Liver (tissue), 3 donors: ENCODE results near the gene TMEM232.

ENCODE experiments used
- CTCF ChIP-seq: fragments of 150-350 bp; IDR thresholded peaks from 2 replicates; pipeline ENCODE4 v1.5.1; 2017; ENCODE audit warnings: improper control_type of control experiment, low read depth, low read length; ENCODE audit not compliant: missing input control
- EGR1 ChIP-seq, 2 donors: IDR thresholded peaks; 2 replicates each; pipeline ENCODE4 v1.6.1; 2016 to 2018; ENCODE audit warnings: antibody characterized with exemption in 2 of 2, low read depth in 2 of 2
- GABPA ChIP-seq, 2 donors: IDR thresholded peaks in 1 of 2; conservative IDR thresholded peaks in 1 of 2; 2 replicates each; pipeline ENCODE4 v1.6.1; 2016; ENCODE audit warnings: antibody characterized with exemption in 2 of 2, mild to moderate bottlenecking in 1 of 2, moderate library complexity in 1 of 2
- JUND ChIP-seq, 2 donors: IDR thresholded peaks; 2 replicates each; pipeline ENCODE4 v1.6.1; 2016; ENCODE audit warnings: antibody characterized with exemption in 2 of 2
- NR2F2 ChIP-seq: IDR thresholded peaks from 2 replicates; pipeline ENCODE4 v1.6.1; 2016; ENCODE audit warnings: antibody characterized with exemption
- RAD21 ChIP-seq, 2 donors: IDR thresholded peaks; 2 replicates each; pipeline ENCODE4 v1.6.1; 2016; ENCODE audit warnings: antibody characterized with exemption in 2 of 2, mild to moderate bottlenecking in 2 of 2
- TAF1 ChIP-seq: conservative IDR thresholded peaks from 2 replicates; pipeline ENCODE4 v1.6.1; 2016; ENCODE audit warnings: antibody characterized with exemption, mild to moderate bottlenecking
- YY1 ChIP-seq: IDR thresholded peaks from 2 replicates; pipeline ENCODE4 v1.6.1; 2016; ENCODE audit warnings: antibody characterized with exemption, mild to moderate bottlenecking
- ZBTB33 ChIP-seq: IDR thresholded peaks from 2 replicates; pipeline ENCODE4 v1.6.1; 2016; ENCODE audit warnings: antibody characterized with exemption
- TF ChIP-seq, protein P1 (sequence below): IDR thresholded peaks from 2 replicates; pipeline ENCODE4 v1.6.1; 2016; ENCODE audit warnings: antibody characterized with exemption
- TF ChIP-seq, protein P2 (sequence below): IDR thresholded peaks from 2 replicates; pipeline ENCODE4 v1.6.1; 2016; ENCODE audit warnings: antibody characterized with exemption, mild to moderate bottlenecking
- TF ChIP-seq, protein P3 (sequence below): IDR thresholded peaks from 2 replicates; pipeline ENCODE4 v1.6.1; 2016; ENCODE audit warnings: antibody characterized with exemption
- donor health status: healthy.
- donor health status: healthy.

GRCh38 chr5:110458313-110458712 lies 268.2 kb downstream of the TMEM232 start:
- TF ChIP-seq, protein P1, sequence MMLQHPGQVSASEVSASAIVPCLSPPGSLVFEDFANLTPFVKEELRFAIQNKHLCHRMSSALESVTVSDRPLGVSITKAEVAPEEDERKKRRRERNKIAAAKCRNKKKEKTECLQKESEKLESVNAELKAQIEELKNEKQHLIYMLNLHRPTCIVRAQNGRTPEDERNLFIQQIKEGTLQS: no peak
- TF ChIP-seq CTCF (no peak), NR2F2 (no peak), TAF1 (no peak), RAD21 (IDR thresholded peaks at IDR 0.05) (no peak), ZBTB33 (no peak), GABPA (IDR thresholded peaks at IDR 0.05 in 1 of 2, conservative IDR thresholded peaks at IDR 0.05 in 1 of 2) (no peak), EGR1 (IDR thresholded peaks at IDR 0.05; ENCODE audit: low read depth in 2 of 2) (no peak), YY1 (no peak), JUND (IDR thresholded peaks at IDR 0.05) (no peak)
- TF ChIP-seq, protein P2, sequence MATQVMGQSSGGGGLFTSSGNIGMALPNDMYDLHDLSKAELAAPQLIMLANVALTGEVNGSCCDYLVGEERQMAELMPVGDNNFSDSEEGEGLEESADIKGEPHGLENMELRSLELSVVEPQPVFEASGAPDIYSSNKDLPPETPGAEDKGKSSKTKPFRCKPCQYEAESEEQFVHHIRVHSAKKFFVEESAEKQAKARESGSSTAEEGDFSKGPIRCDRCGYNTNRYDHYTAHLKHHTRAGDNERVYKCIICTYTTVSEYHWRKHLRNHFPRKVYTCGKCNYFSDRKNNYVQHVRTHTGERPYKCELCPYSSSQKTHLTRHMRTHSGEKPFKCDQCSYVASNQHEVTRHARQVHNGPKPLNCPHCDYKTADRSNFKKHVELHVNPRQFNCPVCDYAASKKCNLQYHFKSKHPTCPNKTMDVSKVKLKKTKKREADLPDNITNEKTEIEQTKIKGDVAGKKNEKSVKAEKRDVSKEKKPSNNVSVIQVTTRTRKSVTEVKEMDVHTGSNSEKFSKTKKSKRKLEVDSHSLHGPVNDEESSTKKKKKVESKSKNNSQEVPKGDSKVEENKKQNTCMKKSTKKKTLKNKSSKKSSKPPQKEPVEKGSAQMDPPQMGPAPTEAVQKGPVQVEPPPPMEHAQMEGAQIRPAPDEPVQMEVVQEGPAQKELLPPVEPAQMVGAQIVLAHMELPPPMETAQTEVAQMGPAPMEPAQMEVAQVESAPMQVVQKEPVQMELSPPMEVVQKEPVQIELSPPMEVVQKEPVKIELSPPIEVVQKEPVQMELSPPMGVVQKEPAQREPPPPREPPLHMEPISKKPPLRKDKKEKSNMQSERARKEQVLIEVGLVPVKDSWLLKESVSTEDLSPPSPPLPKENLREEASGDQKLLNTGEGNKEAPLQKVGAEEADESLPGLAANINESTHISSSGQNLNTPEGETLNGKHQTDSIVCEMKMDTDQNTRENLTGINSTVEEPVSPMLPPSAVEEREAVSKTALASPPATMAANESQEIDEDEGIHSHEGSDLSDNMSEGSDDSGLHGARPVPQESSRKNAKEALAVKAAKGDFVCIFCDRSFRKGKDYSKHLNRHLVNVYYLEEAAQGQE: no peak
- TF ChIP-seq, protein P3, sequence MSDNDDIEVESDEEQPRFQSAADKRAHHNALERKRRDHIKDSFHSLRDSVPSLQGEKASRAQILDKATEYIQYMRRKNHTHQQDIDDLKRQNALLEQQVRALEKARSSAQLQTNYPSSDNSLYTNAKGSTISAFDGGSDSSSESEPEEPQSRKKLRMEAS: no peak
